ENCODE measurements around the gene NR1D1.

The NR1D1 gene

GRCh38 chr17:40074871-40075200 lies 25.6 kb downstream of the NR1D1 start:
- no peak for DNase-seq

GRCh38 chr17:40074175-40074512 lies 26.2 kb downstream of the NR1D1 start:
- DNase-seq, result no peak

GRCh38 chr17:40073454-40074174 lies 26.8 kb downstream of the NR1D1 start:
- DNase-seq, result no peak

- DNase-seq, result peak; percentile 92
Measured at GRCh38 chr17:40072735-40073346, 27.5 kb downstream of the NR1D1 start.

GRCh38 chr17:40072040-40072734 lies 28.2 kb downstream of the NR1D1 start:
- DNase-seq, result peak; percentile 93

- peak; percentile 69 for DNase-seq
Measured at GRCh38 chr17:40071313-40072039, 28.9 kb downstream of the NR1D1 start.

- peak; percentile 82 for DNase-seq
Measured at GRCh38 chr17:40070709-40071312, 29.6 kb downstream of the NR1D1 start.

- peak; percentile 91 for DNase-seq
Measured at GRCh38 chr17:40069751-40070708, 30.4 kb downstream of the NR1D1 start.

GRCh38 chr17:40068917-40069750 lies 31.3 kb downstream of the NR1D1 start:
- peak; percentile 93 for DNase-seq

GRCh38 chr17:40068584-40068916 lies 31.8 kb downstream of the NR1D1 start:
- DNase-seq, result no peak

GRCh38 chr17:40068129-40068581 lies 32.2 kb downstream of the NR1D1 start:
- DNase-seq, result no peak

GRCh38 chr17:40067710-40068109 lies 32.7 kb downstream of the NR1D1 start:
- no peak for DNase-seq

GRCh38 chr17:40065769-40066510 lies 34.4 kb downstream of the NR1D1 start:
- DNase-seq, result no peak

- peak; percentile 43 for DNase-seq
Measured at GRCh38 chr17:40064971-40065768, 35.2 kb downstream of the NR1D1 start.

- peak; percentile 37 for DNase-seq
Measured at GRCh38 chr17:40063901-40064531, 36.4 kb downstream of the NR1D1 start.

- peak; percentile 87 for DNase-seq
Measured at GRCh38 chr17:40063187-40063771, 37.1 kb downstream of the NR1D1 start.

GRCh38 chr17:40062329-40063186 lies 37.8 kb downstream of the NR1D1 start, which contains the start of gene THRA:
Gene THRA, plus strand, starts transcription at chr17:40062965. Its CDS starts 11,524 bp downstream, at chr17:40074489.
- DNase-seq, result peak; percentile 87
